Neuronal stem cell (in vitro differentiated cells): Measurements from ENCODE around the gene SMTNL2.

Experiments
- DNase-seq: peaks from one replicate; pipeline ENCODE4 v3.0.0-alpha.2; 2013; ENCODE audit warnings: low spot score
- H2AFZ ChIP-seq: one replicate; pipeline ENCODE4 v1.6.1; 2013; ENCODE audit warnings: mild to moderate bottlenecking, low read length, inconsistent platforms
- H2AK5ac ChIP-seq: 2 replicates; pipeline ENCODE4 v1.6.1; 2013; ENCODE audit warnings: low read depth, mild to moderate bottlenecking, inconsistent platforms, low read length, moderate library complexity, mixed read lengths
- H2BK120ac ChIP-seq: 2 replicates; pipeline ENCODE4 v1.6.1; 2013; ENCODE audit warnings: low read depth, mild to moderate bottlenecking, inconsistent platforms, low read length, moderate library complexity, mixed read lengths
- H2BK12ac ChIP-seq: one replicate; pipeline ENCODE4 v1.6.1; 2013; ENCODE audit warnings: low read length, inconsistent platforms
- H2BK15ac ChIP-seq: 2 replicates; pipeline ENCODE4 v1.6.1; 2013; ENCODE audit warnings: mild to moderate bottlenecking, low read length, inconsistent platforms, mixed read lengths
- H2BK5ac ChIP-seq: one replicate; pipeline ENCODE4 v1.6.1; 2013; ENCODE audit warnings: inconsistent platforms, mild to moderate bottlenecking, low read length, moderate library complexity
- H3K14ac ChIP-seq: one replicate; pipeline ENCODE4 v1.6.1; 2013; ENCODE audit warnings: low read length, inconsistent platforms
- H3K18ac ChIP-seq: 2 replicates; pipeline ENCODE4 v1.6.1; 2013; ENCODE audit warnings: low read length, inconsistent platforms
- H3K23ac ChIP-seq: 2 replicates; pipeline ENCODE4 v1.6.1; 2013; ENCODE audit warnings: low read depth, mild to moderate bottlenecking, mixed read lengths, low read length, inconsistent platforms; ENCODE audit not compliant: poor library complexity
- H3K27ac ChIP-seq: replicated peaks from 3 replicates; pipeline ENCODE4 v1.5.1; 2013; ENCODE audit warnings: low read length, inconsistent platforms
- H3K27me3 ChIP-seq, 3 experiments: 2 replicates each; pipeline ENCODE4 v1.6.1; 2013; ENCODE audit warnings: low read length in 3 of 3, mild to moderate bottlenecking in 2 of 3, inconsistent platforms in 1 of 3, low read depth in 1 of 3, mixed read lengths in 1 of 3, moderate library complexity in 1 of 3; ENCODE audit not compliant: control insufficient read depth in 3 of 3, insufficient read depth in 3 of 3
- H3K36me3 ChIP-seq, 2 donors: replicated peaks in 1 of 2; 2 replicates each; pipeline ENCODE4 v1.6.1; 2013; ENCODE audit warnings: low read length in 2 of 2; ENCODE audit not compliant: control insufficient read depth in 2 of 2, insufficient read depth in 2 of 2
- H3K4ac ChIP-seq: 2 replicates; pipeline ENCODE4 v1.6.1; 2013; ENCODE audit warnings: inconsistent platforms, mild to moderate bottlenecking, low read length, moderate library complexity
- H3K4me1 ChIP-seq, 2 donors: 1 replicate in 1 of 2; 2 replicates in 1 of 2; pipeline ENCODE4 v1.6.1; 2013; ENCODE audit warnings: low read length in 2 of 2, low read depth in 1 of 2; ENCODE audit not compliant: control insufficient read depth in 2 of 2, insufficient read depth in 1 of 2
- H3K4me2 ChIP-seq: one replicate; pipeline ENCODE4 v1.6.1; 2013; ENCODE audit warnings: mild to moderate bottlenecking, low read length, inconsistent platforms; ENCODE audit not compliant: insufficient read depth, poor library complexity, severe bottlenecking
- H3K4me3 ChIP-seq, 2 donors: 2 replicates each; pipeline ENCODE4 v1.5.1; 2013; ENCODE audit warnings: low read length in 2 of 2, mild to moderate bottlenecking in 2 of 2, inconsistent platforms in 1 of 2, moderate library complexity in 1 of 2
- H3K79me1 ChIP-seq: one replicate; pipeline ENCODE4 v1.6.1; 2013; ENCODE audit warnings: low read depth, mild to moderate bottlenecking, inconsistent platforms, low read length, moderate library complexity
- H3K9ac ChIP-seq: one replicate; pipeline ENCODE4 v1.6.1; 2013; ENCODE audit warnings: mild to moderate bottlenecking, low read depth, low read length, inconsistent platforms; ENCODE audit not compliant: poor library complexity
- H3K9me3 ChIP-seq, 2 donors: replicated peaks in 1 of 2; 2 replicates each; pipeline versions ENCODE3 to v1.6.1; 2013; ENCODE audit warnings: low read length in 2 of 2, mild to moderate bottlenecking in 2 of 2, inconsistent platforms in 1 of 2, low read depth in 1 of 2, mixed read lengths in 1 of 2, moderate library complexity in 1 of 2; ENCODE audit not compliant: control insufficient read depth in 2 of 2, insufficient read depth in 1 of 2
- H4K8ac ChIP-seq: one replicate; pipeline ENCODE4 v1.6.1; 2013; ENCODE audit warnings: low read depth, mild to moderate bottlenecking, inconsistent platforms, low read length, moderate library complexity
- H4K91ac ChIP-seq: one replicate; pipeline ENCODE4 v1.6.1; 2013; ENCODE audit warnings: low read length, low read depth, mild to moderate bottlenecking, inconsistent platforms; ENCODE audit not compliant: poor library complexity
- WGBS, 2 donors: extraction: QIAGEN DNeasy Blood & Tissue Kit; methylation state at CpG; one replicate each; pipeline ENCODE4 v1.1.7; 2013; ENCODE audit warnings: missing lambda C conversion rate in 2 of 2, mixed read lengths in 1 of 2; ENCODE audit not compliant: insufficient read length in 2 of 2, insufficient replicate concordance in 1 of 2; ENCODE audit errors: extremely low coverage in 2 of 2; 5-methylcytosine and 5-hydroxymethylcytosine counted together

SMTNL2 gene

DNA sequence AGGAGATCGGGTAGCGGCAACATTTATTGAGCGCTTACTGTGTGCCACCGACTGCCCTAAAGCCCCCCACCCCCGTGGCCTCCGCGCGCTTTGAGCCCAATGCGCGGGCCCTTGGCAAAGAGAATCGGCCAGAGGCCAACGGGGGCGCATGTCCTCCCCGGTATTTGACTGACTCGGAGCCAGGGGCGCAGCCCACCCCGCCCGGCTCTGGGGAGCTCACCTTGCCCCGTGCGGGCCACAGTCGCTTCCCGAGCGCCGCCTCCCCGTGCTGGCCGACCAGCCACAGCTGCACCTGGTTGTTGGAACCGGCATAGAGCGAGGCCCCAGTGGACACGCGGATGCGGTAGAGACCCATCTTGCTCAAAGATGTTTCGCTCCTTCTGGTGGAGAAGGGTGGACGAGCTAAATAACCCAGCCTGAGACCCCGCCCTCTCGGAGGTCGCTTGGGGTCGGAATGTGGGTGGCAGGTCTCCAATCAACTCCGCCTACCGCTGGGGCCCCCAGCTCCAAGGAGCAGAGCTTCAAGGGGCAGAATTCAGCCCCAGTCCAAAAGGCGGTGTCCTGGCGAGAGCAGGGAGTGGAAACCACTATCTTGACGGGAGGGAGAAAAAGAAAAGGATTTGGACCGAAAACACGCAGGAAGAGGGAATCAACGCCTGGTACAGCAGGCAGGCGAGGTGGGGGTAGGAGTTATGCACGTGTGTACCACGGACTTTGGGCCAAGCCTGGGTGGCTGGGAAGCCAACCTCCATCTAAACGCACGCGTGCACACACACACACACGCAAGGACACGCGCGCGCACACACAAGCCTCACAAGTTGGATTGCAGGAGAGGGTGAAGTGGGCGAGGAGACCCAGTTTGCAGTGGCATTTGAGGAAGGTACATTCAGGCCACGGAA, 57.2 kb downstream of the SMTNL2 start, which contains the start of gene ALOX15:
Gene ALOX15 (minus strand): TSS at position 382 of the 899 bp plus-strand sequence. CDS start 27 bp downstream, at position 355.
- H3K4me1 ChIP-seq = peaks cover 4 to 14% of the 10 kb centered on the region in 2 donors
- H3K14ac ChIP-seq = peak within 1 kb of the TSS; percentile 71
- H3K18ac ChIP-seq = peak within 1 kb of the TSS; percentile 91
- H3K27me3 ChIP-seq = peaks cover 5 to 70% (median 43%) of the 10 kb centered on the region in 3 experiments
- peak within 1 kb of the TSS; percentile 73 for H3K4me2 ChIP-seq
- H3K79me1 ChIP-seq = no peaks in the 10 kb centered on the region
- H3K9me3 ChIP-seq = peaks cover 0 to 2% of the 10 kb centered on the region in 2 donors
- no peak within 1 kb of the TSS for H4K91ac ChIP-seq
- peak within 1 kb of the TSS; percentile 75 for H2BK15ac ChIP-seq
- H3K4me3 ChIP-seq = peak within 1 kb of the TSS in 1 of 2 donors; percentile 49
- no peak within 1 kb of the TSS for H2BK120ac ChIP-seq
- peak within 1 kb of the TSS; percentile 58 for H2BK12ac ChIP-seq
- H3K27ac ChIP-seq = no peak within 1 kb of the TSS
- DNase-seq = peak; percentile 26
- H3K9ac ChIP-seq = peak within 1 kb of the TSS; percentile 75
- H2AFZ ChIP-seq = peak within 1 kb of the TSS; percentile 44
- H3K36me3 ChIP-seq = no peaks in the 10 kb centered on the region
- peak within 1 kb of the TSS; percentile 83 for H2AK5ac ChIP-seq
- no peak within 1 kb of the TSS for H3K4ac ChIP-seq
- peak within 1 kb of the TSS; percentile 75 for H3K23ac ChIP-seq
- H4K8ac ChIP-seq = no peak within 1 kb of the TSS
- no CpG with 5 or more reads among the region's 58 CpGs for WGBS, 2 donors
- no peak within 1 kb of the TSS for H2BK5ac ChIP-seq

DNA sequence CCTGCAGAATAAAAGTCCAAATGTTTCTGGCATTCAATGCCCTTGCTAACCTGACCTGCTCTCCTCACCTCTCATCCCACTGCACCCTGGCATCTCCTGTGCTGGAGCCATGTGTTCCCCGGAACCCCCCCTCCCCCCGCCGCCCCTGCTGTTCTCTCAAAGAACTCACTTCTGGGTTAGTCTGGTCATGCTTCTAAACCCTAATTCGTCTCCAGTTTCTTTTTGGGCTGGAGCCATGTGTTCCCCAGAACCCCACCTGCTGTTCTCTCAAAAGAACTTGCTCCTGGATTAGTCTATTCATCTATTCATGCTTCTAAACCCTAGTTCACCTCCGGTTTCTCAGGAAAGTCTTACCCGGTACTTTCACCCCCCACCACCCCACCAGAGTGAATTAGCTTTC, 58.0 kb downstream of the SMTNL2 start:
- Histone ChIP-seq H2AK5ac (peak overlapping the region; percentile 3), H3K4me3 (no peak overlapping the region), H3K9ac (no peak overlapping the region), H3K79me1 (no peaks in the 10 kb centered on the region), H2BK12ac (no peak overlapping the region), H3K36me3 (no peaks in the 10 kb centered on the region), H3K4me2 (peak overlapping the region; percentile 45), H2BK120ac (no peak overlapping the region), H3K14ac (no peak overlapping the region), H4K91ac (no peak overlapping the region), H3K4ac (no peak overlapping the region), H2AFZ (no peak overlapping the region), H2BK15ac (no peak overlapping the region), H4K8ac (no peak overlapping the region), H3K18ac (no peak overlapping the region), H3K4me1 (peaks cover 4 to 14% of the 10 kb centered on the region in 2 donors), H3K9me3 (peaks cover 0 to 2% of the 10 kb centered on the region in 2 donors), H3K23ac (no peak overlapping the region), H2BK5ac (no peak overlapping the region), H3K27ac (no peak overlapping the region), H3K27me3 (peaks cover 5 to 66% (median 37%) of the 10 kb centered on the region in 3 experiments)
- no CpG with 5 or more reads among the region's 6 CpGs for WGBS, 2 donors
- peak; percentile 4 for DNase-seq

GRCh38 chr17:4643676-4644075, 59.3 kb downstream of the SMTNL2 start:
- Histone ChIP-seq H2BK5ac (no peak overlapping the region), H2BK12ac (no peak overlapping the region), H2AFZ (no peak overlapping the region), H2BK120ac (no peak overlapping the region), H3K79me1 (no peaks in the 10 kb centered on the region), H3K36me3 (no peaks in the 10 kb centered on the region), H3K14ac (no peak overlapping the region), H3K4me2 (no peak overlapping the region), H3K4me3 (no peak overlapping the region), H3K18ac (no peak overlapping the region), H3K27ac (no peak overlapping the region), H3K9ac (no peak overlapping the region), H2AK5ac (no peak overlapping the region), H2BK15ac (no peak overlapping the region), H4K8ac (no peak overlapping the region), H3K4ac (no peak overlapping the region), H3K23ac (no peak overlapping the region), H3K4me1 (peaks cover 5 to 14% of the 10 kb centered on the region in 2 donors), H4K91ac (no peak overlapping the region), H3K9me3 (peaks cover 0 to 2% of the 10 kb centered on the region in 2 donors), H3K27me3 (peaks cover 5 to 59% (median 33%) of the 10 kb centered on the region in 3 experiments)
- WGBS, 2 donors = no CpG with 5 or more reads among the region's 4 CpGs
- no peak for DNase-seq

GRCh38 chr17:4645642-4646041, 61.3 kb downstream of the SMTNL2 start:
- no peak overlapping the region for H3K23ac ChIP-seq
- WGBS, 2 donors = no CpG with 5 or more reads among the region's 5 CpGs
- no peak overlapping the region for H3K14ac ChIP-seq
- no peak overlapping the region for H3K9ac ChIP-seq
- H3K4me2 ChIP-seq = no peak overlapping the region
- no peaks in the 10 kb centered on the region for H3K36me3 ChIP-seq
- peaks cover 6 to 14% of the 10 kb centered on the region in 2 donors for H3K4me1 ChIP-seq
- H2BK15ac ChIP-seq = no peak overlapping the region
- H3K4ac ChIP-seq = no peak overlapping the region
- H2BK5ac ChIP-seq = no peak overlapping the region
- H2BK120ac ChIP-seq = no peak overlapping the region
- H4K91ac ChIP-seq = no peak overlapping the region
- no peak overlapping the region for H2AFZ ChIP-seq
- no peak overlapping the region for H4K8ac ChIP-seq
- H2BK12ac ChIP-seq = no peak overlapping the region
- H3K9me3 ChIP-seq = peaks cover 0 to 2% of the 10 kb centered on the region in 2 donors
- H3K18ac ChIP-seq = no peak overlapping the region
- no peak overlapping the region for H3K4me3 ChIP-seq
- no peak for DNase-seq
- H3K79me1 ChIP-seq = no peaks in the 10 kb centered on the region
- peaks cover 5 to 53% (median 21%) of the 10 kb centered on the region in 3 experiments for H3K27me3 ChIP-seq
- no peak overlapping the region for H3K27ac ChIP-seq
- H2AK5ac ChIP-seq = no peak overlapping the region
